Measurements from ENCODE around the gene CYTH2. TPM values are rescaled to one million over a fixed set of nuclear protein-coding genes. Genes with fewer than 3 reads are reported as not detected.

The CYTH2 gene
- total RNA-seq, 1 experiment from 2014 or later = 103 TPM

GRCh38 chr19:48481846-48482639 lies 12.9 kb downstream of the CYTH2 start:
- TF ChIP-seq, protein P1, sequence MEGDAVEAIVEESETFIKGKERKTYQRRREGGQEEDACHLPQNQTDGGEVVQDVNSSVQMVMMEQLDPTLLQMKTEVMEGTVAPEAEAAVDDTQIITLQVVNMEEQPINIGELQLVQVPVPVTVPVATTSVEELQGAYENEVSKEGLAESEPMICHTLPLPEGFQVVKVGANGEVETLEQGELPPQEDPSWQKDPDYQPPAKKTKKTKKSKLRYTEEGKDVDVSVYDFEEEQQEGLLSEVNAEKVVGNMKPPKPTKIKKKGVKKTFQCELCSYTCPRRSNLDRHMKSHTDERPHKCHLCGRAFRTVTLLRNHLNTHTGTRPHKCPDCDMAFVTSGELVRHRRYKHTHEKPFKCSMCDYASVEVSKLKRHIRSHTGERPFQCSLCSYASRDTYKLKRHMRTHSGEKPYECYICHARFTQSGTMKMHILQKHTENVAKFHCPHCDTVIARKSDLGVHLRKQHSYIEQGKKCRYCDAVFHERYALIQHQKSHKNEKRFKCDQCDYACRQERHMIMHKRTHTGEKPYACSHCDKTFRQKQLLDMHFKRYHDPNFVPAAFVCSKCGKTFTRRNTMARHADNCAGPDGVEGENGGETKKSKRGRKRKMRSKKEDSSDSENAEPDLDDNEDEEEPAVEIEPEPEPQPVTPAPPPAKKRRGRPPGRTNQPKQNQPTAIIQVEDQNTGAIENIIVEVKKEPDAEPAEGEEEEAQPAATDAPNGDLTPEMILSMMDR (conservative IDR thresholded peaks at IDR 0.05) = no peak
- DNase-seq = no peak
- H3K23me2 ChIP-seq (ENCODE audit: insufficient read length, low read depth, low read length, poor library complexity, severe bottlenecking) = no peaks in the 10 kb centered on the region
- H3T11ph ChIP-seq (ENCODE audit: low read length) = no peak overlapping the region
- no peak overlapping the region for H3K27ac ChIP-seq (ENCODE audit: insufficient read length, low read depth, low read length)
- Mint-ChIP-seq H3K4me1 (peaks cover 3 to 13% of the 10 kb centered on the region in 2 experiments; a peak in 3 of 4 replicates), H3K27me3 (ENCODE audit: low read depth) (peaks cover 8% of the 10 kb centered on the region), H3K9me3 (no peaks in the 10 kb centered on the region), H3K27ac (peak overlapping the region in 1 of 3 experiments; percentile 64; a peak in 1 of 7 replicates), H3K36me3 (ENCODE audit: insufficient read depth in 1 of 3, low read depth in 3 of 3) (peaks cover 12 to 52% (median 40%) of the 10 kb centered on the region in 3 experiments), H3K4me3 (no peak overlapping the region)
- H3K14ac ChIP-seq (ENCODE audit: insufficient read depth, low read length) = no peak overlapping the region
- H2BK20ac ChIP-seq (ENCODE audit: low read depth, low read length, poor library complexity, severe bottlenecking) = no peak overlapping the region
- H3K56ac ChIP-seq (ENCODE audit: insufficient read length, low read depth, low read length) = no peak overlapping the region
- no peak overlapping the region for H2BK15ac ChIP-seq (ENCODE audit: low read depth, low read length)
- no peak overlapping the region for H3K9ac ChIP-seq (ENCODE audit: extremely low read depth, insufficient read length, low read length)
- H4K5ac ChIP-seq (ENCODE audit: insufficient read length, low read depth, low read length) = no peak overlapping the region
- H4K91ac ChIP-seq (ENCODE audit: insufficient read length, low read depth, low read length) = no peak overlapping the region
- no peak overlapping the region for H2BK120ac ChIP-seq (ENCODE audit: low read depth, low read length, poor library complexity, severe bottlenecking)
- H3K4ac ChIP-seq (ENCODE audit: low read depth, low read length) = no peak overlapping the region
- no peaks in the 10 kb centered on the region for H3K79me1 ChIP-seq (ENCODE audit: insufficient read depth, low read depth, low read length, poor library complexity, severe bottlenecking)
- no peaks in the 10 kb centered on the region for H3K79me2 ChIP-seq (ENCODE audit: insufficient read depth, low read length)
- H2BK5ac ChIP-seq (ENCODE audit: insufficient read length, low read length) = no peak overlapping the region
- no peak overlapping the region for H3K23ac ChIP-seq (ENCODE audit: insufficient read length, low read depth, low read length)
- no peak overlapping the region for H3K18ac ChIP-seq (ENCODE audit: insufficient read length, low read depth, low read length)
- no CpG with 5 or more reads among the region's 7 CpGs for WGBS (ENCODE audit: extremely low coverage, insufficient read length, low lambda C conversion rate)
- H4K8ac ChIP-seq (replicated peaks; ENCODE audit: insufficient read length, low read depth, low read length) = no peak overlapping the region
- no peaks in the 10 kb centered on the region for H4K20me1 ChIP-seq (ENCODE audit: control insufficient read depth, insufficient read depth, insufficient read length)
- H2AK5ac ChIP-seq (ENCODE audit: insufficient read length, low read length) = no peak overlapping the region
- no peaks in the 10 kb centered on the region for H3K4me1 ChIP-seq (ENCODE audit: insufficient read depth, low read length)
- no peak overlapping the region for H2BK12ac ChIP-seq (ENCODE audit: insufficient read length, low read depth, low read length)
- H3K9me3 ChIP-seq (ENCODE audit: control insufficient read depth, low read depth, low read length) = no peaks in the 10 kb centered on the region
- H2AFZ ChIP-seq (ENCODE audit: low read length) = no peak overlapping the region
- H3K27me3 ChIP-seq (ENCODE audit: insufficient read depth, low read length) = no peaks in the 10 kb centered on the region
- H3K4me2 ChIP-seq (ENCODE audit: insufficient read depth, insufficient read length, low read length) = no peak overlapping the region
